Measurements from ENCODE around the gene ACO2. TPM values are rescaled to one million over a fixed set of nuclear protein-coding genes. Genes with fewer than 3 reads are reported as not detected.

The ACO2 gene
- total and polyA plus RNA-seq, 2 of the 8 experiments (the other 6 are each of a cell fraction or from before 2014, with no cell fraction given): 52.8 to 75.4 TPM

DNA sequence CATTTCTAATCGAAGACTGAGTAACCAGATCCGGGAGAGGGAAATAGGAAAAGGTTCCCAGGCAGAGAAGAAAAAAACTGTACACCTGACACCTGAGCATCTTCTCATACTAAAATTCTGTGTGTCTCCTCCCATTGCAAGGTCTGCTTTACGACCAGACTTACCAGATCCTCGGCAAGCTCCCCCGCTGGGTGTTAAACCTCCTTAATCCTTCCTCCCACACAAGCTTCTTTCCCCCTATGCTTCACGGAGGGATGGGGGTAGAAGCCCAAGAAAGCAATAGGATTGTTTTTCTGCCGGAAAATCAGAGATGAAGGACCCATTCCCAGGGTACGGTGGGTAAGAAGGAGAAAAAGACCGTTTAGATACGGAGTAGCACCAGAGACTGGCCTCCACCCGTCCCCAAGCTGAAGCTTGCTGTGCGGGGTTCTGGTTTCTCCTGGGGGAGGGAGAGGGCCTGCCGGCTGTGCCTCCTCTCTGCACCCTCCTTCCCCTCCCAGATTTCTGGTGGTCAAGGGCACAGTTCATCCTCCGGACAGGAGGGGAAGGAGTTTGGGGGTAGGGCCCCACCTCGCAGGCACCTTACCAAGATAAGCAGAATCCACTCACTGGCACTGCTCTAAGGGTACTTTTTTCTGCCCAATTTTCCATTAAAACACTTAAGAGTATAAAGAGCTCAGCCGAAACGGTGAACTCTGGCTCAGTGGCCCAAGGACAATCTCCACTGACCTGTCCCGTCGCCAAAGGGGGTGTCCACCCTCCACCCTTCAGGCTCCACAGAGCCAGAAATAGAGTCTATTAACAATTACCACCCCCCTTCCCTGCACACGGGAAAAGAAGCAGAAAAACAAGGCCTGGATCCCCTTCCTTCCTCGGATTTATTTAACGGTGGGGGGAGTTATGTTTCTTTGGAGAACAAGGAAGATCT lies 23.5 kb upstream of the ACO2 start (continued):
- no peak for TF ChIP-seq SIRT6 (IDR thresholded peaks at IDR 0.05; ENCODE audit: low read length)
- no peak for TF ChIP-seq HDAC6 (IDR thresholded peaks at IDR 0.05; ENCODE audit: low read depth, low read length)
- no peak for TF ChIP-seq JUN (IDR thresholded peaks at IDR 0.05; ENCODE audit: low read depth, low read length)
- TF ChIP-seq EGR1 (IDR thresholded peaks at IDR 0.05; ENCODE audit: borderline replicate concordance, low read depth, low read length): no peak
- TF ChIP-seq PHF8 (conservative IDR thresholded peaks at IDR 0.05; ENCODE audit: low read depth, low read length): 0 out of 2 replicates have a peak, but pooled peaks have one; percentile 6
- TF ChIP-seq, protein P1, sequence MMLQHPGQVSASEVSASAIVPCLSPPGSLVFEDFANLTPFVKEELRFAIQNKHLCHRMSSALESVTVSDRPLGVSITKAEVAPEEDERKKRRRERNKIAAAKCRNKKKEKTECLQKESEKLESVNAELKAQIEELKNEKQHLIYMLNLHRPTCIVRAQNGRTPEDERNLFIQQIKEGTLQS (IDR thresholded peaks at IDR 0.05; ENCODE audit: insufficient read depth, low read depth, low read length): no peak
- no peak for TF ChIP-seq FOSL1 (IDR thresholded peaks at IDR 0.05; ENCODE audit: insufficient read depth, low read depth, low read length)
- no peak for TF ChIP-seq TCF12 (IDR thresholded peaks at IDR 0.05; ENCODE audit: low read depth, low read length)
- TF ChIP-seq TAF1 (IDR thresholded peaks at IDR 0.05; ENCODE audit: low read depth, low read length): peak; percentile 41; the same call in 1 of the 2 replicates
- no peak for TF ChIP-seq KDM5A (IDR thresholded peaks at IDR 0.05; ENCODE audit: low read length)
- no peak for TF ChIP-seq NANOG (IDR thresholded peaks at IDR 0.05; ENCODE audit: insufficient read depth, low read depth, low read length, poor library complexity, severe bottlenecking)
- no peak for TF ChIP-seq CBX5 (IDR thresholded peaks at IDR 0.05; ENCODE audit: low read depth, low read length)
- TF ChIP-seq SP4 (IDR thresholded peaks at IDR 0.05; ENCODE audit: low read length): no peak
- no peak for TF ChIP-seq USF2 (IDR thresholded peaks at IDR 0.05; ENCODE audit: low read length)
- no peak for TF ChIP-seq SUZ12 (IDR thresholded peaks at IDR 0.05; ENCODE audit: low read length)
- no peak for TF ChIP-seq RAD21 (IDR thresholded peaks at IDR 0.05 in 1 of 2, conservative IDR thresholded peaks at IDR 0.05 in 1 of 2; ENCODE audit: low read depth in 2 of 2, low read length in 2 of 2)
- TF ChIP-seq GABPA (IDR thresholded peaks at IDR 0.05; ENCODE audit: borderline replicate concordance, insufficient read depth, low read length): no peak
- TF ChIP-seq BCL11A (IDR thresholded peaks at IDR 0.05; ENCODE audit: low read depth in 2 of 2, low read length in 2 of 2): no peak
- no peak for TF ChIP-seq RXRA (IDR thresholded peaks at IDR 0.05; ENCODE audit: insufficient read depth, low read depth, low read length)

Measured in H1 (cell line).